Measurements from ENCODE around the gene TCF7L2. TPM values are rescaled to one million over a fixed set of nuclear protein-coding genes. Genes with fewer than 3 reads are reported as not detected.

TCF7L2 gene
- total and polyA plus RNA-seq, 9 of the 15 experiments (the other 6 are each of a cell fraction or from before 2014, with no cell fraction given): 0.32 to 2.8 (median 0.92) TPM

GRCh38 chr10:113104047-113104446 lies 154.0 kb downstream of the TCF7L2 start (continued):
- TF ChIP-seq ZBTB33 (CRISPR knock-in tag; IDR thresholded peaks at IDR 0.05) (no peak), SP1 (CRISPR knock-in tag; IDR thresholded peaks at IDR 0.05) (no peak), MTA1 (IDR thresholded peaks at IDR 0.05; ENCODE audit: borderline replicate concordance) (no peak), MAFK (IDR thresholded peaks at IDR 0.05; ENCODE audit: low read length) (no peak)

- peak; percentile 41 to 48 (median 47) for DNase-seq (ENCODE audit: extremely low read depth in 1 of 4, low spot score in 3 of 4)
- no peaks in the 10 kb centered on the region for H3K36me3 ChIP-seq (ENCODE audit: control insufficient read depth, insufficient read depth, low read length)
- in situ Hi-C loops (cut with MboI) (no loop called here), intact Hi-C loops (cut with micrococcal nuclease) (no loop called here)
- 28% methylated on average over 13 of the region's 15 CpGs for WGBS (ENCODE audit: insufficient coverage, low coverage, missing lambda C conversion rate)
- no peaks in the 10 kb centered on the region for H3K9me3 ChIP-seq (replicated peaks; ENCODE audit: control insufficient read depth, insufficient read depth, low read depth, low read length)
- FAIRE-seq: peak; percentile 23
- H3K27ac ChIP-seq (ENCODE audit: extremely low read depth, low read depth, low read length): no peak overlapping the region
- peak; percentile 98 for ATAC-seq
- no peak overlapping the region for H3K4me2 ChIP-seq (ENCODE audit: insufficient read depth, low read length)
- POLR2A ChIA-PET: no interaction called here
- no peaks in the 10 kb centered on the region for H4K20me1 ChIP-seq (replicated peaks; ENCODE audit: control insufficient read depth, insufficient read depth, low read length)
- 0 out of 2 replicates have a peak overlapping the region, but pooled peaks have one; percentile 32 for H2AFZ ChIP-seq (ENCODE audit: low read depth, low read length)
- CTCF ChIA-PET (ENCODE audit: low intra/inter-chr PET ratio): no interaction called here
- H3K4me1 ChIP-seq (replicated peaks in 1 of 2; ENCODE audit: control insufficient read depth in 2 of 2, insufficient read depth in 2 of 2, low read length in 2 of 2): no peaks in the 10 kb centered on the region; a peak in 1 of 5 replicates
- H3K4me3 ChIP-seq: no peak overlapping the region
- H3K9ac ChIP-seq (ENCODE audit: insufficient read depth in 1 of 2, low read depth in 2 of 2, low read length in 2 of 2): no peak overlapping the region
- no peaks in the 10 kb centered on the region for H3K9me1 ChIP-seq (ENCODE audit: control insufficient read depth, insufficient read depth, low read length)
- BruUV-seq (replicated peaks): no TSS peak
- no peaks in the 10 kb centered on the region for H3K79me2 ChIP-seq (ENCODE audit: control insufficient read depth, insufficient read depth, low read length)
- H3K27me3 ChIP-seq (ENCODE audit: control insufficient read depth in 2 of 2, insufficient read depth in 2 of 2, low read length in 2 of 2): peaks cover 0 to 7% of the 10 kb centered on the region in 2 experiments; a peak in 2 of 5 replicates
- TF ChIP-seq BHLHE40 (IDR thresholded peaks at IDR 0.05; ENCODE audit: low read length): no peak
- TF ChIP-seq ETV1 (tag; conservative IDR thresholded peaks at IDR 0.05; ENCODE audit: low read depth): peak; percentile 58; the same call in 1 of the 2 replicates
- peak; percentile 40; the same call in 1 of the 2 replicates for TF ChIP-seq ESRRA (IDR thresholded peaks at IDR 0.05; ENCODE audit: borderline replicate concordance, low read depth)
- peak; percentile 58 to 76 (median 69) for TF ChIP-seq CTCF (IDR thresholded peaks at IDR 0.05 in 2 of 3, conservative IDR thresholded peaks at IDR 0.05 in 1 of 3; ENCODE audit: insufficient read depth in 2 of 3, low read depth in 1 of 3, low read length in 3 of 3)
- peak in 1 of 2 experiments; percentile 61; a peak in 3 of 4 replicates for TF ChIP-seq RAD21 (CRISPR knock-in tag; conservative IDR thresholded peaks at IDR 0.05 in 1 of 2, IDR thresholded peaks at IDR 0.05 in 1 of 2)
These were observed 158.3 kb downstream of the TCF7L2 start for GRCh38 chr10:113108194-113108835.
